PC-9 (cell line): Measurements from ENCODE around the gene CC2D1A. TPM values are rescaled to one million over a fixed set of nuclear protein-coding genes. Genes with fewer than 3 reads are reported as not detected.

Source experiments
- BruUV-seq: library from RNA; stranded (reverse); fragments of 400-500 nt; replicated peaks from 2 replicates; lab custom pipeline; 2021; lab: Mats Ljungman, UMichigan
- CTCF ChIA-PET: fragments of 300-600 bp; sonication (Branson Sonifier 250); formaldehyde crosslinking; loops from one replicate; lab custom pipeline; 2022; ENCODE audit warnings: antibody characterized with exemption; lab: Charles Lee
- POLR2A ChIA-PET: fragments of 300-600 bp; sonication (Branson Sonifier 250); formaldehyde crosslinking; loops from one replicate; lab custom pipeline; 2022; ENCODE audit warnings: antibody characterized with exemption; ENCODE audit not compliant: unreplicated experiment; lab: Charles Lee
- DNase-seq, 2 experiments: peaks; one replicate each; pipeline versions ENCODE4 v3.0.0 to v3.0.0-alpha.2; 2015 to 2022; ENCODE audit warnings: mixed read lengths in 1 of 2
- H2AFZ ChIP-seq: fragments of 200-600 bp; sonication (generic); 2 replicates; pipeline ENCODE4 v1.8.1; 2017; ENCODE audit warnings: antibody characterized with exemption
- H3F3A ChIP-seq: fragments of 200-600 bp; sonication (generic); 2 replicates; pipeline ENCODE4 v1.8.1; 2017; ENCODE audit warnings: antibody characterized with exemption, mild to moderate bottlenecking, low read depth; ENCODE audit not compliant: insufficient read depth
- H3K27ac ChIP-seq: fragments of 200-600 bp; sonication (generic); 2 replicates; pipeline ENCODE4 v1.6.1; 2016; ENCODE audit warnings: mixed run types
- H3K27me3 ChIP-seq: fragments of 200-600 bp; sonication (generic); 2 replicates; pipeline ENCODE4 v1.6.1; 2016; ENCODE audit warnings: low read depth, mixed run types; ENCODE audit not compliant: insufficient read depth
- H3K36me3 ChIP-seq: fragments of 200-600 bp; sonication (generic); 2 replicates; pipeline ENCODE4 v1.6.1; 2016; ENCODE audit warnings: low read depth, mixed run types
- H3K4me1 ChIP-seq: fragments of 200-600 bp; sonication (generic); replicated peaks from 2 replicates; pipeline ENCODE4 v1.6.1; 2016; ENCODE audit warnings: mixed run types; ENCODE audit not compliant: insufficient read depth
- H3K4me2 ChIP-seq: fragments of 200-600 bp; sonication (generic); 2 replicates; pipeline ENCODE4 v1.6.1; 2017; ENCODE audit warnings: mixed run types
- H3K4me3 ChIP-seq: fragments of 200-600 bp; sonication (generic); 2 replicates; pipeline ENCODE4 v1.6.1; 2016; ENCODE audit warnings: mixed run types
- H3K79me2 ChIP-seq: fragments of 200-600 bp; sonication (generic); 2 replicates; pipeline ENCODE4 v1.6.1; 2017; ENCODE audit warnings: low read depth, mixed run types
- H3K9me2 ChIP-seq: fragments of 200-600 bp; sonication (generic); 2 replicates; pipeline ENCODE4 v1.8.1; 2017; ENCODE audit warnings: mild to moderate bottlenecking; ENCODE audit not compliant: insufficient read depth
- H3K9me3 ChIP-seq: fragments of 200-600 bp; sonication (generic); 2 replicates; pipeline ENCODE4 v1.8.1; 2016; ENCODE audit warnings: low read depth; ENCODE audit not compliant: insufficient read depth
- H4K20me1 ChIP-seq: fragments of 200-600 bp; sonication (generic); 2 replicates; pipeline ENCODE4 v1.8.1; 2017; ENCODE audit not compliant: insufficient read depth
- EZH2 ChIP-seq: fragments of 200-600 bp; sonication (generic); IDR thresholded peaks from 2 replicates; pipeline ENCODE4 v1.8.0; 2017; ENCODE audit warnings: antibody characterized with exemption, low read depth
- intact Hi-C: fragments of 100-400 bp; cut with micrococcal nuclease; formaldehyde crosslinking; loops from one replicate; pipeline ENCODE4 v1.10.0; 2022; ENCODE audit not compliant: unreplicated experiment
- total RNA-seq: library from RNA; stranded (reverse); gene quantifications from 2 replicates; pipeline ENCODE4 v1.2.3, GENCODE V29; 2021
- TF ChIP-seq, protein P1 (sequence below): fragments of 200-600 bp; sonication (generic); conservative IDR thresholded peaks from 2 replicates; pipeline ENCODE4 v1.6.1; 2017; ENCODE audit warnings: mixed run types, antibody characterized with exemption, mild to moderate bottlenecking, moderate library complexity

CC2D1A gene
- total RNA-seq, 1 experiment from 2014 or later: 55.1 TPM

DNA sequence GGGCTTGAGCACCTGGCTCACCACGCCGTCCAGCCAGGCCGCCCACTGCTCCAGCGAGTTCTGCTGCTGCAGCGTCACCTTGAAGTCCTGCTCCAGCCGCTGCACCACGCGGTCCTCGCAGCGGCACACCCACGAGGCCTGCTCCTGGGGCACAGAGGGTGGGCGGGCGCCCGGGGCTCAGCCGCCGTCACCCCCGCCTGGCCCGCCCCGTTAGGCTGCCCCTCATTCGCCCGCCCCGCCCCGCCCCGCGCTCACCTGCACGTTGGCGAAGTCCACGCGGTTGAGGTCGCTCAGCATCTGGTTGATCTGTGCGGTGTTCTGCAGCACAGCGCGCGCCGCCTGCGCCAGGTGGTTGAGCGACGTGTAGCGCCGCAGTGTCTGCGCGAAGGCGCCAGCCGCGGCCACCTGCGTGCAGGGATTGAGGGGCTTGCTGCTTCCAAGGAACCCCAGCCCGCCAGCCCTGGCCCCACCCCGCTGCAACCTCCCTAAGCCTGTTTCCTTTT is 57.7 kb downstream of the CC2D1A start:
- H3K9me2 ChIP-seq: no peaks in the 10 kb centered on the region
- no peak overlapping the region for H3K4me3 ChIP-seq
- no peak overlapping the region for H3K27ac ChIP-seq
- H3K27me3 ChIP-seq: no peaks in the 10 kb centered on the region
- DNase-seq: no peak
- no peaks in the 10 kb centered on the region for H3K4me1 ChIP-seq
- no TSS peak for BruUV-seq
- intact Hi-C loops: no loop called here
- POLR2A ChIA-PET: no interaction called here
- no peak overlapping the region for H2AFZ ChIP-seq
- TF ChIP-seq, protein P1, sequence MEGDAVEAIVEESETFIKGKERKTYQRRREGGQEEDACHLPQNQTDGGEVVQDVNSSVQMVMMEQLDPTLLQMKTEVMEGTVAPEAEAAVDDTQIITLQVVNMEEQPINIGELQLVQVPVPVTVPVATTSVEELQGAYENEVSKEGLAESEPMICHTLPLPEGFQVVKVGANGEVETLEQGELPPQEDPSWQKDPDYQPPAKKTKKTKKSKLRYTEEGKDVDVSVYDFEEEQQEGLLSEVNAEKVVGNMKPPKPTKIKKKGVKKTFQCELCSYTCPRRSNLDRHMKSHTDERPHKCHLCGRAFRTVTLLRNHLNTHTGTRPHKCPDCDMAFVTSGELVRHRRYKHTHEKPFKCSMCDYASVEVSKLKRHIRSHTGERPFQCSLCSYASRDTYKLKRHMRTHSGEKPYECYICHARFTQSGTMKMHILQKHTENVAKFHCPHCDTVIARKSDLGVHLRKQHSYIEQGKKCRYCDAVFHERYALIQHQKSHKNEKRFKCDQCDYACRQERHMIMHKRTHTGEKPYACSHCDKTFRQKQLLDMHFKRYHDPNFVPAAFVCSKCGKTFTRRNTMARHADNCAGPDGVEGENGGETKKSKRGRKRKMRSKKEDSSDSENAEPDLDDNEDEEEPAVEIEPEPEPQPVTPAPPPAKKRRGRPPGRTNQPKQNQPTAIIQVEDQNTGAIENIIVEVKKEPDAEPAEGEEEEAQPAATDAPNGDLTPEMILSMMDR: no peak
- no peak for TF ChIP-seq EZH2
- H3K36me3 ChIP-seq: peaks cover 12% of the 10 kb centered on the region; the same call in 1 of the 2 replicates
- H4K20me1 ChIP-seq: no peaks in the 10 kb centered on the region
- CTCF ChIA-PET: no interaction called here
- no peaks in the 10 kb centered on the region for H3K9me3 ChIP-seq
- H3F3A ChIP-seq: peaks cover 23% of the 10 kb centered on the region
- no peaks in the 10 kb centered on the region for H3K79me2 ChIP-seq
- no peak overlapping the region for H3K4me2 ChIP-seq

DNA sequence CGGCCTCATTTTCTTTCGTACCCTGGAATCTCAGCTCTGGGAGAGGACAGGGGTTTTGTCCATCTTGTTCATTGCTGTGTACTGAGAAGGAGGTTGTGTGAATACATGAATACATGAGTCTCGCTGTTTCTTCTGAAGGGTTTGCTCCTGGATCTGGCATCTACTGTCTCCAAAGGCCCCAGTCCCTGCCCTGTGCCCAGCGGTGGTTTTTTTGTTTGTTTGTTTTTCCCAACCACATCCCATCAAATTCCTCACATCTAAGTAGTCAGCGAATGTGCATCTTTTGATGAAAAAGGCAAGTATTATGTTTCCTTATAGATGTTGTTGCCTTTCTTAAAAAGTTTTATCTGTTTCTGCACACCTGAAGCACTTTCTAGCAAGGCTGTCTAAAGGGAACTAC is 58.8 kb downstream of the CC2D1A start:
- H3K36me3 ChIP-seq: peaks cover 7% of the 10 kb centered on the region; the same call in 1 of the 2 replicates

DNA sequence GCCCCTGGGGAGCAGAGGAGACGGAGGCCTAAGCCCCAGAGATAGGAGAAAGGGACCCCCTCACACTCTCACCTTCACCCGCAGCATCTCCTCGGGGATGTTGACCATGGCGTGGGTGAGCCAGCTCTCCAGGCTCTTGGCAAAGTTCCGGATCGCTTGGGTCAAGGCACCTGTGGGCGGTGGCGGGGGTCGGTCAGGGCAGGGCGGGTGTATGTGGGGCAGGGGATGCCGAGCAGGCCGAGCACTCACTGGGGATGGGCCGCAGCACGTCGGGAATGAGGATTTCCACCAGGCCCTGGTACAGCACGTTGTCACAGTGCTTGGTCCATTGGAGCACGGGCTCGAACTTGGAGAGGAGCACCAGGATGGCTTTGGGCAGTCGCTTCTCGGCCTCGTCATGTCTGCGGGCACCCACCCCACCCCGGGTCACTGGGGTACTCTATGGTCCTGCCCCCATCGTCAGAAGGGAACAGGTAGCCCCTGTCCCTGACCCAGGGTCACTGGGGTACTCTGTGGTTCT is 59.4 kb downstream of the CC2D1A start:
- DNase-seq: no peak
- POLR2A ChIA-PET: no interaction called here
- TF ChIP-seq EZH2: no peak
- TF ChIP-seq, protein P1: no peak
- H3K9me2 ChIP-seq: no peaks in the 10 kb centered on the region
- no peaks in the 10 kb centered on the region for H3K9me3 ChIP-seq
- no peak overlapping the region for H2AFZ ChIP-seq
- H3K27me3 ChIP-seq: no peaks in the 10 kb centered on the region
- no peak overlapping the region for H3K27ac ChIP-seq
- H4K20me1 ChIP-seq: no peaks in the 10 kb centered on the region
- H3K4me2 ChIP-seq: no peak overlapping the region
- peaks cover 23% of the 10 kb centered on the region for H3F3A ChIP-seq
- CTCF ChIA-PET: no interaction called here
- no peak overlapping the region for H3K4me3 ChIP-seq
- H3K4me1 ChIP-seq: no peaks in the 10 kb centered on the region
- no TSS peak for BruUV-seq
- peaks cover 2% of the 10 kb centered on the region; the same call in 1 of the 2 replicates for H3K36me3 ChIP-seq
- intact Hi-C loops: no loop called here
- no peaks in the 10 kb centered on the region for H3K79me2 ChIP-seq

More for the DNA sequence above, 58.8 kb downstream of the CC2D1A start:
- no peak for DNase-seq
- Histone ChIP-seq H3K4me2 (no peak overlapping the region), H3K9me3 (no peaks in the 10 kb centered on the region), H3K4me1 (no peaks in the 10 kb centered on the region), H3K4me3 (no peak overlapping the region), H3K9me2 (no peaks in the 10 kb centered on the region), H4K20me1 (no peaks in the 10 kb centered on the region), H3F3A (peaks cover 23% of the 10 kb centered on the region), H3K27ac (no peak overlapping the region), H3K27me3 (no peaks in the 10 kb centered on the region), H3K79me2 (no peaks in the 10 kb centered on the region), H2AFZ (no peak overlapping the region)
- no TSS peak for BruUV-seq
- no peak for TF ChIP-seq EZH2
- TF ChIP-seq, protein P1: no peak
- POLR2A ChIA-PET: no interaction called here
- intact Hi-C loops: no loop called here
- CTCF ChIA-PET: no interaction called here
